ENCODE measurements around the gene NPLOC4. TPM values are rescaled to one million over a fixed set of nuclear protein-coding genes. Genes with fewer than 3 reads are reported as not detected.

The NPLOC4 gene
- polyA plus RNA-seq, 1 donor: 47.8 TPM

DNA sequence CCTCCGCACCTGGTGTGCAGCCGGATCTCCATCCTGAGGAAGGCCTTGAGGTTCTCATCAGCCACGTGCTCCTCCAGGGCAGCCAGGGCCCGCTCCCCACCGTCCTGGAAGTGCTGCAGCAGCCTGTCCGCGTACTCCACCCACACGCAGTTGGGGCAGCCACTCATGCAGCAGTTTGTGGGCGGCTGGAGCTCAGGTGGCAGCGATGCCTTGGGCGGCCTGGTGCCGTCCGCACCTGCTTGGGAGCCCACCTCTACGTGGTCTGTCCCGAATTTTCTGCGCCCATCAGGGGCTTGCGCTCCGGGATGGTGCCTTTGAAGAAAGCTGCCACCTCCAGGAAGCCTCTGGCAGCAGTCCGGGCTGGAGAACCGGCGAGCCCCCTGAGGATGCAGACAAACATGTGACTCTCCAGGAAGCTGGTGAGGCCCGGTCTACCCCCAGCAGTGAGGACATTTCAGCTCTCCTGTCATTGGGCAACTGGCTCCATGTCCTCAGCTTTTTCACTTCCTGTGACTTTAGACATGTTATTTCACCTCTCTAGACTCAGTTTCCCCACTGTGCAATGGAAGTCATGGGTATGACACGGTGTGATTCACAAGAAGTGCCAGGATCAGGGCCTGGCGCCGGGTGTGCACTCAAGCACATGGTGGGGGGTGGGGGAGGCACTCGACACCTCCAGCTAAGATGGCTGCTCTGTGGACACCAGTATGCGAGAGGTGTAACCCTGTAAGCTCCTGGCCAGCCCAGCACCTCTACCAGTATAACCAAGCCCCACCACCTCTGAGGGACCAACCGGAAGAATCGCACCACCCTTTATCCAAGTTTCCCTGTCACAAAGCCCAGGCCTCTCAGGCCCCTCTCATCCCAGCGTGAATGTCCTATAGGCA is 28.5 kb upstream of the NPLOC4 start:
- WGBS (ENCODE audit: insufficient coverage, low lambda C conversion rate): no CpG with 5 or more reads among the region's 30 CpGs
- Histone ChIP-seq H3K27ac (ENCODE audit: low read length) (peak overlapping the region; percentile 56), H3K36me3 (ENCODE audit: control insufficient read depth, insufficient read depth, low read length) (peaks cover 17% of the 10 kb centered on the region), H3K4me3 (ENCODE audit: low read length) (peak overlapping the region; percentile 86), H3K27me3 (ENCODE audit: control insufficient read depth, insufficient read depth, low read length) (no peaks in the 10 kb centered on the region), H3K9me3 (ENCODE audit: control insufficient read depth, low read depth, low read length) (peaks cover 3% of the 10 kb centered on the region), H3K4me1 (ENCODE audit: control insufficient read depth, insufficient read depth, low read length) (peaks cover 10% of the 10 kb centered on the region)
- peak in 1 of 2 donors; percentile 28 for DNase-seq

DNA sequence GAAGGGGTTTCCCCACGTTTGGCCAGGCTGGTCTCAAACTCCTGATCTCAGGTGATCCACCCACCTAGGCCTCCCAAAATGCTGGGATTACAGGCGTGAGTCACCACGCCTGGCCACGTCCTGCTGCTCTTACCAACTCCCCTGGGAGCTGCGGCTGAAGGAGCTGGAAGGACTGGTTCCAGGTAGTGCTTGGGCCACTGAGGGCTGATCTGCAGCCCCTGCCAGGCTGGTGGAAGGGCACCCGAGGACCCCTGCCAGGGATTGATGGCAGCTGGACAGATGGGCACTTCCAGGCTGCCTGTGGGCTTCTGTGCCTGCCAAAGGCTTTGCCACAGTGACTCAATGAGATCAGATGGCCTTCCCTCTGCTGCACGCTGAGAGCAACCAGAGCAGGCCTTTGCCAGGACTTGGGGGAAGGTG is 27.1 kb upstream of the NPLOC4 start:
- no peak for DNase-seq
- peaks cover 10% of the 10 kb centered on the region for H3K4me1 ChIP-seq (ENCODE audit: control insufficient read depth, insufficient read depth, low read length)
- peaks cover 9% of the 10 kb centered on the region for H3K36me3 ChIP-seq (ENCODE audit: control insufficient read depth, insufficient read depth, low read length)
- no peak overlapping the region for H3K4me3 ChIP-seq (ENCODE audit: low read length)
- H3K27me3 ChIP-seq (ENCODE audit: control insufficient read depth, insufficient read depth, low read length): no peaks in the 10 kb centered on the region
- peaks cover 3% of the 10 kb centered on the region for H3K9me3 ChIP-seq (ENCODE audit: control insufficient read depth, low read depth, low read length)
- WGBS (ENCODE audit: insufficient coverage, low lambda C conversion rate): no CpG with 5 or more reads among the region's 7 CpGs
- no peak overlapping the region for H3K27ac ChIP-seq (ENCODE audit: low read length)

- H3K27me3 ChIP-seq (ENCODE audit: control insufficient read depth, insufficient read depth, low read length): no peaks in the 10 kb centered on the region
- peaks cover 3% of the 10 kb centered on the region for H3K9me3 ChIP-seq (ENCODE audit: control insufficient read depth, low read depth, low read length)
- peaks cover 3% of the 10 kb centered on the region for H3K36me3 ChIP-seq (ENCODE audit: control insufficient read depth, insufficient read depth, low read length)
- peaks cover 10% of the 10 kb centered on the region for H3K4me1 ChIP-seq (ENCODE audit: control insufficient read depth, insufficient read depth, low read length)
- H3K4me3 ChIP-seq (ENCODE audit: low read length): no peak overlapping the region
- WGBS (ENCODE audit: insufficient coverage, low lambda C conversion rate): no CpG with 5 or more reads among the region's 4 CpGs
- H3K27ac ChIP-seq (ENCODE audit: low read length): no peak overlapping the region
- no peak for DNase-seq
Observed at GRCh38 chr17:81662002-81662401, 25.1 kb upstream of the NPLOC4 start.

DNA sequence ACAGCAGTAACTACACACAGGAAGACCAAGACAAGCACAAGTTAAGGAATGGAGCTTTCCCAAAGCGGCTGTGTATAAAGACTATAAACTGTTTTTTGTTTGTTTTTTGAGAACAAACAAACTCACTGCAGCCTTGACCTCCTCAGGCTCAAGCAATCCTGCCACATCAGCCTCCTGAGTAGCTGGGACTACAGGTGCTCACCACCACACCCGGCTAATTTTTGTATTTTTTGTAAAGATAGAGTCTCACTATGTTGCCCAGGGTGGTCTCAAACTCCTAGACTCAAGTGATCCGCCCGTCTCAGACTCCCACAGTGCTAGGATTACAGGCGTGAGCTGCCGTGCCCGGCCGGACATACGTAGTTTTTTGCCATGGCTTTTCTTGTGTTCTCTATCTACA is 23.5 kb upstream of the NPLOC4 start:
- peaks cover 3% of the 10 kb centered on the region for H3K9me3 ChIP-seq (ENCODE audit: control insufficient read depth, low read depth, low read length)
- no peaks in the 10 kb centered on the region for H3K27me3 ChIP-seq (ENCODE audit: control insufficient read depth, insufficient read depth, low read length)
- DNase-seq: no peak
- H3K4me1 ChIP-seq (ENCODE audit: control insufficient read depth, insufficient read depth, low read length): peaks cover 4% of the 10 kb centered on the region
- H3K27ac ChIP-seq (ENCODE audit: low read length): no peak overlapping the region
- peaks cover 3% of the 10 kb centered on the region for H3K36me3 ChIP-seq (ENCODE audit: control insufficient read depth, insufficient read depth, low read length)
- H3K4me3 ChIP-seq (ENCODE audit: low read length): no peak overlapping the region
- 100% methylated on average over 1 of the region's 9 CpGs for WGBS (ENCODE audit: insufficient coverage, low lambda C conversion rate)

DNA sequence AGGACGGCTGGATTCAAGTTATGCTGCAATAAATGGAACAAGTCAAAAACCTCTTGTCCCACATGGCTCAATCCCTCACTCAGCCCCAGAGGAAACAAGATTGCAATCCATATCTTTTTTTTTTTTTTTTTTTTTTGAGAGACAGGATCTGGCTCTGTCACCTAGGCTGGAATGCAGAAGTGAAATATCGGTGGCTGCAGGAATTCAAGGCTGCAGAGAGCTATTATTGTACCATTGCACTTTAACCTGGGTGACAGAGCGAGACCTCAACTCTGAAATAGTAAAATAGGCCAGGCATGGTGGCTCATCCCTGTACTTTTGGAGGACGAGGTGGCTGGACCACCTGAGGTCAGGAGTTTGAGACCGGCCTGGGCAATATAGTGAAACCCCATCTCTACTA is 22.1 kb upstream of the NPLOC4 start:
- no CpG with 5 or more reads among the region's 5 CpGs for WGBS (ENCODE audit: insufficient coverage, low lambda C conversion rate)
- H3K36me3 ChIP-seq (ENCODE audit: control insufficient read depth, insufficient read depth, low read length): no peaks in the 10 kb centered on the region
- no peak for DNase-seq
- no peaks in the 10 kb centered on the region for H3K9me3 ChIP-seq (ENCODE audit: control insufficient read depth, low read depth, low read length)
- H3K27me3 ChIP-seq (ENCODE audit: control insufficient read depth, insufficient read depth, low read length): no peaks in the 10 kb centered on the region
- H3K4me3 ChIP-seq (ENCODE audit: low read length): no peak overlapping the region
- no peaks in the 10 kb centered on the region for H3K4me1 ChIP-seq (ENCODE audit: control insufficient read depth, insufficient read depth, low read length)
- no peak overlapping the region for H3K27ac ChIP-seq (ENCODE audit: low read length)

- no CpG with 5 or more reads among the region's 4 CpGs for WGBS (ENCODE audit: insufficient coverage, low lambda C conversion rate)
- Histone ChIP-seq H3K27ac (ENCODE audit: low read length) (no peak overlapping the region), H3K9me3 (ENCODE audit: control insufficient read depth, low read depth, low read length) (no peaks in the 10 kb centered on the region), H3K4me3 (ENCODE audit: low read length) (no peak overlapping the region), H3K4me1 (ENCODE audit: control insufficient read depth, insufficient read depth, low read length) (no peaks in the 10 kb centered on the region), H3K27me3 (ENCODE audit: control insufficient read depth, insufficient read depth, low read length) (peaks cover 10% of the 10 kb centered on the region), H3K36me3 (ENCODE audit: control insufficient read depth, insufficient read depth, low read length) (no peaks in the 10 kb centered on the region)
- DNase-seq: no peak
Observed at GRCh38 chr17:81656835-81657234, 19.9 kb upstream of the NPLOC4 start.

DNA sequence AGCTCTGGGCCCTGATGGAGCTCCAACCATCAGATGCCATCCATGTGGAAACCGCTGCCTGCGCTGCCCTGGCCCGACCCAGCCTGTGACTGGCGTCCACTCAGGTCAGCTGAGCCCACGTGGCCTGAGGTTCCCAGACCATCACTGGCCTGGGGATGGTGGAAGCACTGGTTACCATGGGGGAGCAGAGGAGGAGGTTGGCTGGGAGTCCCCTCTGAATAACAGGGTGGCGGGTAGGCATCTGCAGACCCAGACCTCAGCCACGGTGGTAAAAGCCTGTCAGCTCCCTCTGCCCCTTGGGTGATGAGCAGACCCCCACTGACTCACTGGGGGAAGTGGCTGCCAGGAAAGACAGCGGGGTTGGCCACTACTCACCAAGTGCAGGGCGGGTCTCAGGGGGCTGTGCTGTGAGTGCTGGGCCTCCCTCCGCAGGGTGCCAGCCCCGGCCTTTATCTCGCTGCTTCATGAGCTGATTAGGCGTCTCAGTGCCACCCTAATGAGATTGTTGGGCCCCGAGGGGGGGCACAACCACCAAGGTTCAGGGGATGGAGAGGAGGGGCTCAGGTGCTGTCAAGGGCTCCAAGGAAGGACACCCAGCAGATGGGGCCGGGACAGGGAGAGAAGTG is 19.3 kb upstream of the NPLOC4 start, which contains the start of gene PDE6G:
PDE6G (minus strand) TSS at position 425 of the 626 bp plus-strand sequence. CDS start 3,237 bp downstream, outside the sequence.
- H3K4me3 ChIP-seq (ENCODE audit: low read length): no peak within 1 kb of the TSS
- no peaks in the 10 kb centered on the region for H3K9me3 ChIP-seq (ENCODE audit: control insufficient read depth, low read depth, low read length)
- WGBS (ENCODE audit: insufficient coverage, low lambda C conversion rate): no CpG with 5 or more reads among the region's 15 CpGs
- no peak within 1 kb of the TSS for H3K27ac ChIP-seq (ENCODE audit: low read length)
- H3K27me3 ChIP-seq (ENCODE audit: control insufficient read depth, insufficient read depth, low read length): peaks cover 10% of the 10 kb centered on the region
- no peak for DNase-seq
- no peaks in the 10 kb centered on the region for H3K4me1 ChIP-seq (ENCODE audit: control insufficient read depth, insufficient read depth, low read length)
- no peaks in the 10 kb centered on the region for H3K36me3 ChIP-seq (ENCODE audit: control insufficient read depth, insufficient read depth, low read length)

GRCh38 chr17:81655378-81656117 is 18.6 kb upstream of the NPLOC4 start:
- Histone ChIP-seq H3K4me3 (ENCODE audit: low read length) (no peak overlapping the region), H3K27ac (ENCODE audit: low read length) (no peak overlapping the region), H3K27me3 (ENCODE audit: control insufficient read depth, insufficient read depth, low read length) (peaks cover 10% of the 10 kb centered on the region), H3K36me3 (ENCODE audit: control insufficient read depth, insufficient read depth, low read length) (no peaks in the 10 kb centered on the region), H3K4me1 (ENCODE audit: control insufficient read depth, insufficient read depth, low read length) (no peaks in the 10 kb centered on the region), H3K9me3 (ENCODE audit: control insufficient read depth, low read depth, low read length) (no peaks in the 10 kb centered on the region)
- no CpG with 5 or more reads among the region's 18 CpGs for WGBS (ENCODE audit: insufficient coverage, low lambda C conversion rate)
- no peak for DNase-seq

- H3K4me3 ChIP-seq (ENCODE audit: low read length): peak overlapping the region; percentile 26
- H3K27me3 ChIP-seq (ENCODE audit: control insufficient read depth, insufficient read depth, low read length): peaks cover 26% of the 10 kb centered on the region
- WGBS (ENCODE audit: insufficient coverage, low lambda C conversion rate): 20% methylated on average over 4 of the region's 27 CpGs
Observed at GRCh38 chr17:81652906-81653771, 16.2 kb upstream of the NPLOC4 start.

More at GRCh38 chr17:81652906-81653771, 16.2 kb upstream of the NPLOC4 start:
- H3K4me1 ChIP-seq (ENCODE audit: control insufficient read depth, insufficient read depth, low read length): no peaks in the 10 kb centered on the region
- H3K27ac ChIP-seq (ENCODE audit: low read length): no peak overlapping the region
- DNase-seq: no peak
- H3K36me3 ChIP-seq (ENCODE audit: control insufficient read depth, insufficient read depth, low read length): no peaks in the 10 kb centered on the region
- H3K9me3 ChIP-seq (ENCODE audit: control insufficient read depth, low read depth, low read length): peaks cover 11% of the 10 kb centered on the region
